ENCODE results near the gene MOB2.

The MOB2 gene

GRCh38 chr11:1499261-1499890, 12.8 kb upstream of the MOB2 start:
- no peak overlapping the region for H2AFZ ChIP-seq
- H3K4me2 ChIP-seq (ENCODE audit: low read length), result no peak overlapping the region
- H3K27me3 ChIP-seq (ENCODE audit: control insufficient read depth, insufficient read depth, low read length), result no peaks in the 10 kb centered on the region
- H3K9ac ChIP-seq, result no peak overlapping the region
- H3K9me3 ChIP-seq (ENCODE audit: control insufficient read depth, low read length), result no peaks in the 10 kb centered on the region
- no peak overlapping the region for H3K27ac ChIP-seq
- no peak for TF ChIP-seq CTCF (IDR thresholded peaks at IDR 0.05)
- peaks cover 3% of the 10 kb centered on the region for H3K4me1 ChIP-seq
- peaks cover 17% of the 10 kb centered on the region for H3K79me2 ChIP-seq
- no peaks in the 10 kb centered on the region for H3K36me3 ChIP-seq (ENCODE audit: control insufficient read depth, insufficient read depth, low read length)
- no peak overlapping the region for H3K4me3 ChIP-seq (ENCODE audit: low read depth, low read length)

GRCh38 chr11:1498262-1498661, 11.7 kb upstream of the MOB2 start:
- peaks cover 3% of the 10 kb centered on the region for H3K4me1 ChIP-seq
- no peak overlapping the region for H2AFZ ChIP-seq
- H3K9me3 ChIP-seq (ENCODE audit: control insufficient read depth, low read length), result no peaks in the 10 kb centered on the region
- H3K9ac ChIP-seq, result no peak overlapping the region
- TF ChIP-seq CTCF (IDR thresholded peaks at IDR 0.05), result no peak
- no peaks in the 10 kb centered on the region for H3K36me3 ChIP-seq (ENCODE audit: control insufficient read depth, insufficient read depth, low read length)
- H3K4me3 ChIP-seq (ENCODE audit: low read depth, low read length), result no peak overlapping the region
- H3K27me3 ChIP-seq (ENCODE audit: control insufficient read depth, insufficient read depth, low read length), result no peaks in the 10 kb centered on the region
- H3K4me2 ChIP-seq (ENCODE audit: low read length), result no peak overlapping the region
- H3K79me2 ChIP-seq, result peaks cover 10% of the 10 kb centered on the region
- H3K27ac ChIP-seq, result no peak overlapping the region

- Histone ChIP-seq H3K27ac (no peak overlapping the region), H3K4me1 (peaks cover 3% of the 10 kb centered on the region)
Measured at GRCh38 chr11:1497600-1497999, 11.0 kb upstream of the MOB2 start.

GRCh38 chr11:1496761-1497095, 10.1 kb upstream of the MOB2 start:
- H3K4me2 ChIP-seq (ENCODE audit: low read length), result no peak overlapping the region
- H3K27ac ChIP-seq, result no peak overlapping the region
- H3K79me2 ChIP-seq, result peaks cover 10% of the 10 kb centered on the region
- no peaks in the 10 kb centered on the region for H3K36me3 ChIP-seq (ENCODE audit: control insufficient read depth, insufficient read depth, low read length)
- no peaks in the 10 kb centered on the region for H3K27me3 ChIP-seq (ENCODE audit: control insufficient read depth, insufficient read depth, low read length)
- no peak for TF ChIP-seq CTCF (IDR thresholded peaks at IDR 0.05)
- no peak overlapping the region for H2AFZ ChIP-seq
- no peak overlapping the region for H3K4me3 ChIP-seq (ENCODE audit: low read depth, low read length)
- H3K9ac ChIP-seq, result no peak overlapping the region
- no peaks in the 10 kb centered on the region for H3K9me3 ChIP-seq (ENCODE audit: control insufficient read depth, low read length)
- peaks cover 3% of the 10 kb centered on the region for H3K4me1 ChIP-seq

More at GRCh38 chr11:1497600-1497999, 11.0 kb upstream of the MOB2 start:
- Histone ChIP-seq H3K4me3 (ENCODE audit: low read depth, low read length) (no peak overlapping the region), H3K36me3 (ENCODE audit: control insufficient read depth, insufficient read depth, low read length) (no peaks in the 10 kb centered on the region), H3K9ac (no peak overlapping the region), H3K79me2 (peaks cover 5% of the 10 kb centered on the region), H3K4me2 (ENCODE audit: low read length) (no peak overlapping the region), H3K9me3 (ENCODE audit: control insufficient read depth, low read length) (no peaks in the 10 kb centered on the region), H2AFZ (no peak overlapping the region), H3K27me3 (ENCODE audit: control insufficient read depth, insufficient read depth, low read length) (no peaks in the 10 kb centered on the region)
- TF ChIP-seq CTCF (IDR thresholded peaks at IDR 0.05), result no peak

GRCh38 chr11:1496091-1496760, 9.6 kb upstream of the MOB2 start:
- Histone ChIP-seq H3K79me2 (peaks cover 8% of the 10 kb centered on the region), H3K4me2 (ENCODE audit: low read length) (no peak overlapping the region), H3K4me3 (ENCODE audit: low read depth, low read length) (no peak overlapping the region), H3K9me3 (ENCODE audit: control insufficient read depth, low read length) (no peaks in the 10 kb centered on the region), H2AFZ (no peak overlapping the region), H3K36me3 (ENCODE audit: control insufficient read depth, insufficient read depth, low read length) (no peaks in the 10 kb centered on the region), H3K4me1 (peaks cover 3% of the 10 kb centered on the region), H3K9ac (no peak overlapping the region), H3K27me3 (ENCODE audit: control insufficient read depth, insufficient read depth, low read length) (no peaks in the 10 kb centered on the region), H3K27ac (no peak overlapping the region)
- TF ChIP-seq CTCF (IDR thresholded peaks at IDR 0.05), result no peak

Data from parathyroid adenoma (tissue), 2 donors.